ELF-1 (cell line): ENCODE results near the gene GRPEL1.
"Not testable (repeated sequence)": the region's sequence is repeated elsewhere in the genome, so short reads cannot be mapped to it uniquely, and the experiment has no call there.

Experiments used
- DNase-seq: peaks from one replicate; pipeline ENCODE4 v3.0.0-alpha.2; 2016; ENCODE audit warnings: low read depth, low spot score

Gene GRPEL1

GRCh38 chr4:7067452-7068278 lies at the start of gene GRPEL1:
Gene GRPEL1 (minus strand): TSS chr4:7068064. CDS start chr4:7068032, 32 bp downstream.
- DNase-seq = peak; percentile 100

- no peak for DNase-seq
Observed at GRCh38 chr4:7116705-7117104, 48.8 kb upstream of the GRPEL1 start.

- DNase-seq = no peak
Observed at GRCh38 chr4:7115557-7116340, 47.9 kb upstream of the GRPEL1 start.

- no peak for DNase-seq
Observed at GRCh38 chr4:7112656-7113055, 44.8 kb upstream of the GRPEL1 start.

- no peak for DNase-seq
Observed at GRCh38 chr4:7111441-7111840, 43.6 kb upstream of the GRPEL1 start.

- no peak for DNase-seq
Observed at GRCh38 chr4:7110546-7110945, 42.7 kb upstream of the GRPEL1 start.

GRCh38 chr4:7109169-7109568 lies 41.3 kb upstream of the GRPEL1 start:
- no peak for DNase-seq

GRCh38 chr4:7108660-7109059 lies 40.8 kb upstream of the GRPEL1 start:
- DNase-seq = no peak

- no peak for DNase-seq
Observed at GRCh38 chr4:7108046-7108625, 40.3 kb upstream of the GRPEL1 start.

- DNase-seq = no peak
Observed at GRCh38 chr4:7107166-7107905, 39.5 kb upstream of the GRPEL1 start.

GRCh38 chr4:7105276-7105675 lies 37.4 kb upstream of the GRPEL1 start:
- no peak for DNase-seq

GRCh38 chr4:7104366-7105031 lies 36.6 kb upstream of the GRPEL1 start:
- no peak for DNase-seq

- peak; percentile 43 for DNase-seq
Observed at GRCh38 chr4:7103607-7104365, 35.9 kb upstream of the GRPEL1 start.

- peak; percentile 85 for DNase-seq
Observed at GRCh38 chr4:7103031-7103606, 35.3 kb upstream of the GRPEL1 start.

- DNase-seq = not testable (repeated sequence)
Observed at GRCh38 chr4:7102516-7102909, 34.6 kb upstream of the GRPEL1 start.

- DNase-seq = peak; percentile 90
Observed at GRCh38 chr4:7101692-7102515, 34.0 kb upstream of the GRPEL1 start.

GRCh38 chr4:7096236-7096635 lies 28.4 kb upstream of the GRPEL1 start:
- DNase-seq = no peak

GRCh38 chr4:7095611-7096155 lies 27.8 kb upstream of the GRPEL1 start:
- no peak for DNase-seq

- no peak for DNase-seq
Observed at GRCh38 chr4:7094916-7095315, 27.1 kb upstream of the GRPEL1 start.
